ENCODE measurements around the gene TCP11L2.
A peak's percentile ranks its signal among the peaks of the same experiment; 100 is the strongest.

The TCP11L2 gene

GRCh38 chr12:106302401-106303201, at the start of gene TCP11L2:
Gene TCP11L2, plus strand, starts transcription at chr12:106302733. Its CDS starts 8,343 bp downstream, at chr12:106311076.
- peak; percentile 90 for DNase-seq (ENCODE audit: low spot score)

GRCh38 chr12:106254724-106255123, 47.8 kb upstream of the TCP11L2 start:
- DNase-seq (ENCODE audit: low spot score), result no peak

GRCh38 chr12:106255493-106255892, 47.0 kb upstream of the TCP11L2 start:
- DNase-seq (ENCODE audit: low spot score), result no peak

- no peak for DNase-seq (ENCODE audit: low spot score)
Measured at GRCh38 chr12:106255952-106256351, 46.6 kb upstream of the TCP11L2 start.

GRCh38 chr12:106256524-106256923, 46.0 kb upstream of the TCP11L2 start:
- DNase-seq (ENCODE audit: low spot score), result no peak

GRCh38 chr12:106258226-106258625, 44.3 kb upstream of the TCP11L2 start:
- DNase-seq (ENCODE audit: low spot score), result no peak

GRCh38 chr12:106258935-106259334, 43.6 kb upstream of the TCP11L2 start:
- no peak for DNase-seq (ENCODE audit: low spot score)

- DNase-seq (ENCODE audit: low spot score), result no peak
Measured at GRCh38 chr12:106265116-106265515, 37.4 kb upstream of the TCP11L2 start.

- DNase-seq (ENCODE audit: low spot score), result no peak
Measured at GRCh38 chr12:106267535-106267934, 35.0 kb upstream of the TCP11L2 start.

- no peak for DNase-seq (ENCODE audit: low spot score)
Measured at GRCh38 chr12:106269150-106269771, 33.3 kb upstream of the TCP11L2 start.

- DNase-seq (ENCODE audit: low spot score), result no peak
Measured at GRCh38 chr12:106271575-106272505, 30.7 kb upstream of the TCP11L2 start.

- DNase-seq (ENCODE audit: low spot score), result no peak
Measured at GRCh38 chr12:106273491-106273890, 29.0 kb upstream of the TCP11L2 start.

GRCh38 chr12:106274012-106274411, 28.5 kb upstream of the TCP11L2 start:
- no peak for DNase-seq (ENCODE audit: low spot score)

- no peak for DNase-seq (ENCODE audit: low spot score)
Measured at GRCh38 chr12:106274575-106275121, 27.9 kb upstream of the TCP11L2 start.

- no peak for DNase-seq (ENCODE audit: low spot score)
Measured at GRCh38 chr12:106275458-106275857, 27.1 kb upstream of the TCP11L2 start.

- no peak for DNase-seq (ENCODE audit: low spot score)
Measured at GRCh38 chr12:106276032-106276740, 26.3 kb upstream of the TCP11L2 start.

GRCh38 chr12:106280106-106280505, 22.4 kb upstream of the TCP11L2 start:
- no peak for DNase-seq (ENCODE audit: low spot score)

GRCh38 chr12:106281056-106281782, 21.3 kb upstream of the TCP11L2 start:
- DNase-seq (ENCODE audit: low spot score), result no peak

- no peak for DNase-seq (ENCODE audit: low spot score)
Measured at GRCh38 chr12:106281804-106282203, 20.7 kb upstream of the TCP11L2 start.

- peak; percentile 55 for DNase-seq (ENCODE audit: low spot score)
Measured at GRCh38 chr12:106282457-106283097, 20.0 kb upstream of the TCP11L2 start.

Measured in CD4-positive, alpha-beta T cell treated with Interleukin-15 for 4 hours (primary cell).